Astrocyte of the spinal cord (primary cell): Measurements from ENCODE around the gene MYO1F.
"Not testable (repeated sequence)": the region's sequence is repeated elsewhere in the genome, so short reads cannot be mapped to it uniquely, and the experiment has no call there.

Experiments
- DNase-seq: peaks from one replicate; pipeline ENCODE4 v3.0.0; 2011; ENCODE audit warnings: low read depth, low spot score
- H3K4me3 ChIP-seq: 2 replicates; pipeline ENCODE4 v1.5.1; 2011; ENCODE audit warnings: low read depth, mild to moderate bottlenecking, low read length, moderate library complexity
- CTCF ChIP-seq: IDR thresholded peaks from 2 replicates; pipeline ENCODE4 v1.5.1; 2012; ENCODE audit warnings: low read depth, mild to moderate bottlenecking, low read length, inconsistent platforms
- in situ Hi-C: cut with HindIII; loops from 2 replicates; pipeline ENCODE4 v1.10.0; 2017; ENCODE audit warnings: low sequenced_read_pairs

The MYO1F gene

GRCh38 chr19:8578642-8579265 is 1.5 kb upstream of the MYO1F start:
- in situ Hi-C loops = no loop called here
- no peak overlapping the region for H3K4me3 ChIP-seq
- peak; percentile 96 for TF ChIP-seq CTCF
- DNase-seq = peak; percentile 65

- no peak for DNase-seq
- H3K4me3 ChIP-seq = no peak overlapping the region
- in situ Hi-C loops = no loop called here
- TF ChIP-seq CTCF = no peak
These were observed 499 bp upstream of the MYO1F start for GRCh38 chr19:8577741-8578140.

- in situ Hi-C loops = no loop called here
- no peak overlapping the region for H3K4me3 ChIP-seq
- no peak for DNase-seq
- no peak for TF ChIP-seq CTCF
These were observed 809 bp downstream of the MYO1F start for GRCh38 chr19:8576273-8576993.

GRCh38 chr19:8575467-8575997 is 1.7 kb downstream of the MYO1F start:
- in situ Hi-C loops = no loop called here
- TF ChIP-seq CTCF = no peak
- DNase-seq = peak; percentile 55
- H3K4me3 ChIP-seq = no peak overlapping the region

- DNase-seq, H3K4me3 ChIP-seq, in situ Hi-C loops: not testable (repeated sequence)
These were observed 2.7 kb downstream of the MYO1F start for GRCh38 chr19:8574619-8574922.

- no peak overlapping the region for H3K4me3 ChIP-seq
- no peak for DNase-seq
- no peak for TF ChIP-seq CTCF
- in situ Hi-C loops = no loop called here
These were observed 3.9 kb downstream of the MYO1F start for GRCh38 chr19:8573316-8573715.

- in situ Hi-C loops = no loop called here
- no peak for TF ChIP-seq CTCF
- peak; percentile 48 for DNase-seq
- H3K4me3 ChIP-seq = no peak overlapping the region
These were observed 6.2 kb downstream of the MYO1F start for GRCh38 chr19:8571006-8571411.
